Neural progenitor cell (in vitro differentiated cells): Measurements from ENCODE around the gene DHRS12. TPM values are rescaled to one million over a fixed set of nuclear protein-coding genes. Genes with fewer than 3 reads are reported as not detected.

Experiments
- DNase-seq: peaks from one replicate; pipeline ENCODE4 v3.0.0-alpha.2; 2016; ENCODE audit warnings: low spot score
- H2AFZ ChIP-seq: fragments of 200-600 bp; sonication (generic); replicated peaks from 2 replicates; pipeline ENCODE4 v1.6.1; 2016; ENCODE audit warnings: antibody characterized with exemption
- H3F3A ChIP-seq: fragments of 200-600 bp; sonication (generic); 2 replicates; pipeline ENCODE4 v1.6.1; 2016; ENCODE audit warnings: antibody characterized with exemption, low read depth
- H3K27ac ChIP-seq: fragments of 200-600 bp; sonication (generic); 2 replicates; pipeline ENCODE4 v1.5.1; 2016; ENCODE audit warnings: mild to moderate bottlenecking
- H3K27me3 ChIP-seq: fragments of 200-600 bp; sonication (generic); 2 replicates; pipeline ENCODE4 v1.6.1; 2016; ENCODE audit warnings: mild to moderate bottlenecking, moderate library complexity
- H3K36me3 ChIP-seq: fragments of 200-600 bp; sonication (generic); 2 replicates; pipeline ENCODE4 v1.5.1; 2016
- H3K4me1 ChIP-seq: fragments of 200-600 bp; sonication (generic); 2 replicates; pipeline ENCODE4 v1.6.1; 2016; ENCODE audit warnings: mixed run types
- H3K4me2 ChIP-seq: fragments of 200-600 bp; sonication (generic); 2 replicates; pipeline ENCODE4 v1.6.1; 2016
- H3K4me3 ChIP-seq: fragments of 200-600 bp; sonication (generic); 2 replicates; pipeline ENCODE4 v1.5.1; 2016
- H3K79me2 ChIP-seq: fragments of 200-600 bp; sonication (generic); 2 replicates; pipeline ENCODE4 v1.6.1; 2016; ENCODE audit warnings: low read depth
- H3K9ac ChIP-seq: fragments of 200-600 bp; sonication (generic); 2 replicates; pipeline ENCODE4 v1.6.1; 2016
- H3K9me3 ChIP-seq: fragments of 200-600 bp; sonication (generic); 2 replicates; pipeline ENCODE4 v1.5.1; 2016; ENCODE audit warnings: low read depth
- H4K20me1 ChIP-seq: fragments of 200-600 bp; sonication (generic); 2 replicates; pipeline ENCODE4 v1.6.1; 2016; ENCODE audit warnings: low read depth
- H3K27ac Mint-ChIP-seq: 3 replicates; pipeline ENCODE4 v1.8.0; 2021; ENCODE audit warnings: mixed read lengths
- H3K27me3 Mint-ChIP-seq: 2 replicates; pipeline ENCODE4 v1.8.0; 2022; ENCODE audit warnings: low read depth, mild to moderate bottlenecking, inconsistent platforms, moderate library complexity, mixed read lengths; ENCODE audit not compliant: insufficient read depth
- H3K36me3 Mint-ChIP-seq: 3 replicates; pipeline ENCODE4 v1.8.0; 2021; ENCODE audit warnings: mixed read lengths
- H3K4me1 Mint-ChIP-seq: 3 replicates; pipeline ENCODE4 v1.8.0; 2021; ENCODE audit warnings: mixed read lengths
- H3K4me3 Mint-ChIP-seq: 3 replicates; pipeline ENCODE4 v1.8.0; 2021; ENCODE audit warnings: mild to moderate bottlenecking, moderate library complexity, mixed read lengths
- H3K9me3 Mint-ChIP-seq: 3 replicates; pipeline ENCODE4 v1.8.0; 2020; ENCODE audit warnings: mixed read lengths
- CTCF ChIP-seq: fragments of 200-600 bp; sonication (generic); IDR thresholded peaks from 2 replicates; pipeline ENCODE4 v1.5.1; 2017; ENCODE audit warnings: antibody characterized with exemption, mild to moderate bottlenecking
- EZH2 ChIP-seq: fragments of 200-600 bp; sonication (generic); IDR thresholded peaks from 2 replicates; pipeline ENCODE4 v1.6.1; 2017; ENCODE audit warnings: antibody characterized with exemption, mild to moderate bottlenecking, moderate library complexity
- EZH2phosphoT487 ChIP-seq: fragments of 200-600 bp; sonication (generic); IDR thresholded peaks from 2 replicates; pipeline ENCODE4 v1.6.1; 2017; ENCODE audit warnings: antibody characterized with exemption
- total RNA-seq: library from RNA; depleted of rRNA; stranded (reverse); fragments of >200 nt; gene quantifications from 2 replicates; pipeline ENCODE4 v1.2.3, GENCODE V29; 2015; ENCODE audit warnings: low replicate concordance

DHRS12 gene
- total RNA-seq, 1 donor from 2014 or later, result 5.2 TPM

- no peaks in the 10 kb centered on the region for H3F3A ChIP-seq
- Mint-ChIP-seq H3K36me3 (peaks cover 5% of the 10 kb centered on the region), H3K4me3 (no peak overlapping the region), H3K27me3 (peaks cover 10% of the 10 kb centered on the region), H3K9me3 (no peaks in the 10 kb centered on the region), H3K4me1 (peaks cover 6% of the 10 kb centered on the region), H3K27ac (no peak overlapping the region)
- no peak overlapping the region for H2AFZ ChIP-seq
- no peak overlapping the region for H3K27ac ChIP-seq
- H3K4me3 ChIP-seq, result no peak overlapping the region
- no peak overlapping the region for H3K9ac ChIP-seq
- H3K36me3 ChIP-seq, result no peaks in the 10 kb centered on the region
- TF ChIP-seq EZH2 (no peak), CTCF (no peak), EZH2phosphoT487 (no peak)
- DNase-seq, result no peak
- H3K27me3 ChIP-seq, result no peaks in the 10 kb centered on the region
- no peaks in the 10 kb centered on the region for H3K9me3 ChIP-seq
- H3K4me2 ChIP-seq, result no peak overlapping the region
- no peaks in the 10 kb centered on the region for H3K79me2 ChIP-seq
- no peaks in the 10 kb centered on the region for H3K4me1 ChIP-seq
- no peaks in the 10 kb centered on the region for H4K20me1 ChIP-seq
These were observed 30.4 kb downstream of the DHRS12 start for GRCh38 chr13:51773515-51773914.

- no peaks in the 10 kb centered on the region for H4K20me1 ChIP-seq
- Mint-ChIP-seq H3K9me3 (no peaks in the 10 kb centered on the region), H3K27ac (no peak overlapping the region), H3K36me3 (peaks cover 5% of the 10 kb centered on the region), H3K27me3 (peaks cover 14% of the 10 kb centered on the region), H3K4me3 (no peak overlapping the region), H3K4me1 (peaks cover 4% of the 10 kb centered on the region)
- no peaks in the 10 kb centered on the region for H3K36me3 ChIP-seq
- no peak overlapping the region for H3K27ac ChIP-seq
- H2AFZ ChIP-seq, result no peak overlapping the region
- DNase-seq, result no peak
- H3K4me3 ChIP-seq, result no peak overlapping the region
- H3K9me3 ChIP-seq, result no peaks in the 10 kb centered on the region
- no peak overlapping the region for H3K4me2 ChIP-seq
- no peak overlapping the region for H3K9ac ChIP-seq
- no peaks in the 10 kb centered on the region for H3K79me2 ChIP-seq
- no peaks in the 10 kb centered on the region for H3K4me1 ChIP-seq
- no peak for TF ChIP-seq CTCF
- no peak for TF ChIP-seq EZH2
- TF ChIP-seq EZH2phosphoT487, result no peak
- no peaks in the 10 kb centered on the region for H3K27me3 ChIP-seq
- H3F3A ChIP-seq, result peaks cover under 1% of the 10 kb centered on the region
These were observed 31.2 kb downstream of the DHRS12 start for GRCh38 chr13:51772781-51773180.

GRCh38 chr13:51772105-51772455 lies 31.9 kb downstream of the DHRS12 start:
- Histone ChIP-seq H3K4me2 (no peak overlapping the region), H3K4me1 (no peaks in the 10 kb centered on the region), H3K27ac (no peak overlapping the region), H3K27me3 (no peaks in the 10 kb centered on the region), H3K9ac (no peak overlapping the region), H3K9me3 (no peaks in the 10 kb centered on the region), H3F3A (peaks cover 7% of the 10 kb centered on the region), H4K20me1 (no peaks in the 10 kb centered on the region), H2AFZ (no peak overlapping the region), H3K4me3 (no peak overlapping the region), H3K36me3 (no peaks in the 10 kb centered on the region), H3K79me2 (no peaks in the 10 kb centered on the region)
- DNase-seq, result no peak
- Mint-ChIP-seq H3K4me3 (no peak overlapping the region), H3K27ac (no peak overlapping the region), H3K9me3 (no peaks in the 10 kb centered on the region), H3K27me3 (peaks cover 14% of the 10 kb centered on the region), H3K4me1 (peaks cover 4% of the 10 kb centered on the region), H3K36me3 (peaks cover 8% of the 10 kb centered on the region)
- TF ChIP-seq CTCF (no peak), EZH2phosphoT487 (no peak), EZH2 (no peak)
